ENCODE measurements around the gene ANKRD33.

- TF ChIP-seq, protein P1, sequence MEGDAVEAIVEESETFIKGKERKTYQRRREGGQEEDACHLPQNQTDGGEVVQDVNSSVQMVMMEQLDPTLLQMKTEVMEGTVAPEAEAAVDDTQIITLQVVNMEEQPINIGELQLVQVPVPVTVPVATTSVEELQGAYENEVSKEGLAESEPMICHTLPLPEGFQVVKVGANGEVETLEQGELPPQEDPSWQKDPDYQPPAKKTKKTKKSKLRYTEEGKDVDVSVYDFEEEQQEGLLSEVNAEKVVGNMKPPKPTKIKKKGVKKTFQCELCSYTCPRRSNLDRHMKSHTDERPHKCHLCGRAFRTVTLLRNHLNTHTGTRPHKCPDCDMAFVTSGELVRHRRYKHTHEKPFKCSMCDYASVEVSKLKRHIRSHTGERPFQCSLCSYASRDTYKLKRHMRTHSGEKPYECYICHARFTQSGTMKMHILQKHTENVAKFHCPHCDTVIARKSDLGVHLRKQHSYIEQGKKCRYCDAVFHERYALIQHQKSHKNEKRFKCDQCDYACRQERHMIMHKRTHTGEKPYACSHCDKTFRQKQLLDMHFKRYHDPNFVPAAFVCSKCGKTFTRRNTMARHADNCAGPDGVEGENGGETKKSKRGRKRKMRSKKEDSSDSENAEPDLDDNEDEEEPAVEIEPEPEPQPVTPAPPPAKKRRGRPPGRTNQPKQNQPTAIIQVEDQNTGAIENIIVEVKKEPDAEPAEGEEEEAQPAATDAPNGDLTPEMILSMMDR (IDR thresholded peaks at IDR 0.05; ENCODE audit: low read length) = no peak
- no peak for TF ChIP-seq EZH2 (optimal IDR thresholded peaks at IDR 0.05; ENCODE audit: low read depth, low read length)
Observed at GRCh38 chr12:51868821-51869495, 18.9 kb upstream of the ANKRD33 start.
